Sigmoid colon (tissue), 4 donors: ENCODE results near the gene WDR91.

Experiments used
- CTCF ChIP-seq, 4 experiments: fragments of 450-650 bp in 3 of 4; fragments of 200-600 bp in 1 of 4; IDR thresholded peaks; one replicate each; pipeline ENCODE4 v1.5.1; 2016 to 2019; ENCODE audit warnings: antibody characterized with exemption in 4 of 4, mild to moderate bottlenecking in 3 of 4, moderate library complexity in 2 of 4
- EP300 ChIP-seq, 4 donors: sonication (generic); formaldehyde crosslinking; IDR thresholded peaks; one replicate each; pipeline ENCODE4 v1.6.1; 2017; ENCODE audit warnings: antibody characterized with exemption in 4 of 4
- POLR2A ChIP-seq, 2 donors: fragments of 450-650 bp; IDR thresholded peaks; one replicate each; pipeline ENCODE4 v1.6.1; 2016; ENCODE audit warnings: antibody characterized with exemption in 2 of 2, mild to moderate bottlenecking in 2 of 2, moderate library complexity in 2 of 2
- POLR2AphosphoS5 ChIP-seq, 4 donors: sonication (generic); formaldehyde crosslinking; IDR thresholded peaks; one replicate each; pipeline ENCODE4 v1.6.1; 2017; ENCODE audit warnings: antibody characterized with exemption in 4 of 4

GRCh38 chr7:135206941-135207391 is 4.4 kb downstream of the WDR91 start:
- TF ChIP-seq CTCF (IDR thresholded peaks at IDR 0.05) (no peak), POLR2A (IDR thresholded peaks at IDR 0.05) (no peak), POLR2AphosphoS5 (IDR thresholded peaks at IDR 0.05) (no peak), EP300 (IDR thresholded peaks at IDR 0.05) (no peak)
